Measurements from ENCODE around the gene NXPH4.

NXPH4 gene

DNA sequence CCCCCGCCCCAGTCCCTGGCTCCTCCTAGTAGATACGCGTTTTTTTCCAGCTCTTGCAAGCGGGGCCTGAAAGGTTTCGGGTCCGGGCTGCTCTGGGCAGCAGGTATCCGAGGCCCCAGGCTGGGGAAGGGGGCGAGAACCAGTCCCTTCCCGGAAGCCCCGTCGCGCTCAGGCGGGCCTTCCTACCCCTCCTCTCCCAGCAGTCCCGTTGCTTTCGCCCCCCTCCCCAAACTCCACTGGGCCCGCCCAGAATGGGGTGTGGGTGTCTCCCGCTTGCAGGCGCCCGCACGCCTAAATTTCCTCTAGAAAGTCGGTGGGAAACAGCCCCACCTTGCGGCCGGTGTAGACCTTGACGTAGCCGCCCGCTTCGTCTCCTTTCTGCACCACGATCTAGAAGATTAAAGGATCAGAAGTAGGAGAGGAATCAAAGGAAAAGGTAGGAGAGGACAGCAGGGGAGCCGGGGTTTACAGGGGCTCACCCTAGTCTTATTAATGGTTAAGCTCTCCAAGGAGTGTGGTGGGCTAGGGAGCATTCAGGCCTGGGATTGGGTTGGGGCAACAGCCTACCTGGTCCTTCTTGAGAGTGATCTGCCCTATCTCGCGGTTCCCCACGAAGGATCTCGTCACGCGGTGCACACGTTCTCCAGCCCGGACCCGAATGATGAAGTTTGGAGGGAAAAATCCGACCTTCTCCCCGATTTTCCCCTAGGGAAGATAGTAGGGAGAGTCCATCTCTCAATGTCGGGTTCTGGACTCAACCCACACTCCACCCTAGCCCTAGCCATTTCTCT lies 27.1 kb downstream of the NXPH4 start:
- peak; percentile 49 for DNase-seq (ENCODE audit: low read depth)

DNA sequence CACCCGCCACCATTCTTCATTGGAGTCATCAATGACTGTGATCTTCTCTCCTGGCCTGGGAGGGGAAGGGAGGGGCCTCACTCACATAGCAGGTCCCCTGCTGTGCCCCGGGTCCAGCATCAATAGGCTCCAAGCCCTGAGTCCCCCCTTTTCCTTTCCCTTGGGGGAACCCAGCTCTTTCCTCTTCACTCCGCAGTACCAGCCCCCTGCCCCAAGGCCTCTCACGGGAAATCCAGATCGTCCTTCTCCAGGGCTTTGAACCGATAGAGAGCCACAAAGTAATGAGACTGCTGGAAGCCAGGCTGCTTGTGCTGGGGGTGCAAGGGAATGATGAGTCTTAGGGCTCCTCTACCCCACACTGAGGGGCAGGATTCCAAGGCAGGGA lies 27.7 kb downstream of the NXPH4 start:
- DNase-seq (ENCODE audit: low read depth): no peak

- DNase-seq (ENCODE audit: low read depth): no peak
Observed at GRCh38 chr12:57247041-57247440, 30.4 kb downstream of the NXPH4 start.

DNA sequence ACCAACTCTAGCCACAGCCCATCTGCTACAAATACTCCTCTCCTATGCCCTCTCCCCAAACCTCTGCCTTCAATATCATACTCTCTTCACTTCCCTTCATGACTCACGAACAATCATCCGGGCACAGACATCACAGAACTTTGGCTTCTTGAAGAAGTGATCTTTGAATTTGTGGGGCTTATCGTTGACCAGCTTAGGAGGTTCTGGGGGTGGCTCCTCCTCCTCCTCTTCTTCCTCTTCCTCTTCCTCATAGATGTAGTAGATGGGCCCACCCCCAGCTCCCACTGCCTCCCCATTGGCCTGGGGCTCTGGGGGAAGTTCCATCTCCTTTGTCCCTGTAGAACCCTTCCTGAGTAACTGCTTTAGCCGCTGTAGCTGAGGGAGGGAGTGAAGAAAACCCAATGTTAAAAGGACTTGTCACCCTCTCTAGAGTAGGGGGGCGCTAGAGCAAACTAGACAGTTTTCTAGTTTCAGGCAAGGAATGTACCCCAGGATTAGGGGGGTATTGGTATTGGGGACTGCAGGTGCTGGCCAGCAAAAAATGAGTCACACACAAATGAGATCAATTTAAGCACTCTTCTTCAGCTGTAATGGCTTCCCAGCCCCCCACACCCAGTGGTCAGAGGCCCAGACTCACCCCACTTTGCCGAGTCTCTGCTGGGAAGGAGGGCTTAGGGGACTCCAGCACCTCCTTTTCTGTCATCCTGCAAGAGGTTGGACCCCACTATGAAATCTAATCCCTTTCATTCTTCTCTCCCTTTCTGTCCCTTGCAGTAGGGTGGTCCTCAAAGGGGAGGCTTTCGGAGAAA lies 32.5 kb downstream of the NXPH4 start:
- no peak for DNase-seq (ENCODE audit: low read depth)

DNA sequence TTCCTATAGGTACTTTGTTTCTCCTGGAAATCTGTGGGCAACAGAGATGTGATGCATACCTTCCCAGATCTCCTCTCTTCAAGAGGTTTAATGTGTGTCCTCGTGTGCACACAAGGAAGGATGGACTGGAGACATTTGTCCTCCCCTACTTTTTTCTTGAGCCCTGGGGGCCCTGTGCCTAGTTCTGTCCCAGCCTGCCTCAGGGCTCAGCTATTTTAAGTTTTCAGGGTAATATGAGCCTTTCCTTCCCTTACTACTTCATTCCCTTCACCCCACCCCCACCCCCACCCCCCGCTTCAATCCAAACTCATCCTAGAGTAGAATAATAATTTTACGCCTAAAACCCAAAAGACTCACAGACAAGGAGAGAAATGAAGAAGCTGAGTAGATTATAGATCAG lies 33.9 kb downstream of the NXPH4 start:
- no peak for DNase-seq (ENCODE audit: low read depth)

DNA sequence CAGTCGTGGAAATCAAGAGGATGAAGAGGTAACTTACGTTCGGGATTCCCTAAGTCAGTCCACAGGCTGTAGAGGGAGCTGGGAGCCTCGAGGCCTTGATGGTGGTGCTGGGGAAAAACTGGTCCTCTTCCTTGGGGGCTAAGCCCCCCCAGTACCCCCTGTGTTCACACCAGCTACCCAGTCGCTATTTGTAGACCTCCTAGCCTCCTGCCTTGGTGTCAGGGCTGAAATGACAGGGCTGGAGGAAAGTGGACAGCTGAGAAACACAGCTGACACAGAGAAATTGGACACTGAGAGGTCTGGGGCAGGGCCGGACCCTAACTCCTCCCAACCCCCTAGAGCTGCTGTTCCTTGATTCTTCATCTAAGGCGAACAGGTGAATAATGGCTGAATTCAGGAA lies 34.4 kb downstream of the NXPH4 start, which contains the start of gene STAC3:
TSS of gene STAC3 (minus strand) at position 232 of the 400 bp plus-strand sequence. CDS start 1,551 bp downstream, outside the sequence.
- DNase-seq (ENCODE audit: low read depth): no peak

GRCh38 chr12:57254506-57255280 lies 38.1 kb downstream of the NXPH4 start:
- DNase-seq (ENCODE audit: low read depth): no peak

DNA sequence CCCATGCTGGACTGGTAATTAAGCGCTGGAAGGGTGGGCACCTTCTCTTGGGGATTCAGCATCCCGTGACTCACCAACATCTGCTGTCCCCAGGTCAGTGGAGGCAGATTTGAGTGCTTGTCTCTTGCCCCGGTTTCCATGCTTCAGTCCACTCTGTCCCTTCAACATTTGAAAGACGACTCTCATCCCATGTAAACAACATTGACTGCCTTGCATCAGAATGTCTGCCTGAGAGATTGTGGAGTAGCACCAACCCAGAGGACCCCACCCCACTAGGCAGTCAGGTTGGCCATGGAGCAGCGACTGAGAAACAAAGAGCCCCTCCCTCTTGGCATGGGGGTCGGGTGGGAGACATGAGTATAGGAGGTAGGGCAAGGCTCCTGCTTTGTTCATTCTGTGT lies 39.3 kb downstream of the NXPH4 start:
- no peak for DNase-seq (ENCODE audit: low read depth)

- DNase-seq (ENCODE audit: low read depth): no peak
Observed at GRCh38 chr12:57258977-57259970, 42.7 kb downstream of the NXPH4 start.

DNA sequence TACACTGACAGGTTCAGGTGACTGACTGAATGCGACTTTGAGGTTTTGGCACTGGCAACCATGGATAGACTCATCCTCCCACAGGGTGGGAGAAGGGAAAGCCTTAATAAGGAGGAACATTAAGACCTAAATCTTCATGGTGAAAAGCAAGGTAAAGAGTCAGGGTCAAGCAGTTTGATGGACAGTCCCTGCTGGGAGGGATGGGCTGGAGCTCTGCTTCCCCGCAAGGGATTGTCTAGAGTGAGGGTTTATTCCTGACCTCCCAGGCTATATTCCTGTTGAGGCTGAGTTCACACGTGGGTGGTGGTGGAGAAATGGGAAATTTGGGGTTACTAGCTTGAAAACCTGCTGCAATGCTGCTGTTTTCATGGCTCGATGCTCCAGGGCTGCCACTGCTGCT lies 43.8 kb downstream of the NXPH4 start:
- no peak for DNase-seq (ENCODE audit: low read depth)

DNA sequence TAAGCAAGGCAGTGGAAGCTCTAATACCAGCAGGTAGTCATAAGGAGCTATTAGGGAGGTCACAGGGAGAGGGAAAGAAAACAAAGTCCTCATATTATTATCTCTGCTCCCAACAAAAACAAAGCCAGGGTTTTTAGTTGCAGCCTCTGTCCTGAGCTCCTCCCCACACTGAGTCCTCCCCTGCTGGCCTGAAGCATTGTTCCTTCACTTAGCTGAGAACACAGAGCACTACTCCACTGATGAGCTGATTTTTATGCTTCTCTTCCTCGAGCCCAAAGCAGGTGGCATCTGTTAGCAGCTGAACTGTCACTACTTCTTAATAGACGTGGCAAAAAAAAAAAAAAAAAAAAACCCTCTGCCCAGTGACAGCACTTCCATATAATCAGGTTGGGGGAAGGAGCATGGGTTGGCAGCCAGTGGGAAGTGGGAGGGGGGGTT lies 44.9 kb downstream of the NXPH4 start:
- no peak for DNase-seq (ENCODE audit: low read depth)

DNA sequence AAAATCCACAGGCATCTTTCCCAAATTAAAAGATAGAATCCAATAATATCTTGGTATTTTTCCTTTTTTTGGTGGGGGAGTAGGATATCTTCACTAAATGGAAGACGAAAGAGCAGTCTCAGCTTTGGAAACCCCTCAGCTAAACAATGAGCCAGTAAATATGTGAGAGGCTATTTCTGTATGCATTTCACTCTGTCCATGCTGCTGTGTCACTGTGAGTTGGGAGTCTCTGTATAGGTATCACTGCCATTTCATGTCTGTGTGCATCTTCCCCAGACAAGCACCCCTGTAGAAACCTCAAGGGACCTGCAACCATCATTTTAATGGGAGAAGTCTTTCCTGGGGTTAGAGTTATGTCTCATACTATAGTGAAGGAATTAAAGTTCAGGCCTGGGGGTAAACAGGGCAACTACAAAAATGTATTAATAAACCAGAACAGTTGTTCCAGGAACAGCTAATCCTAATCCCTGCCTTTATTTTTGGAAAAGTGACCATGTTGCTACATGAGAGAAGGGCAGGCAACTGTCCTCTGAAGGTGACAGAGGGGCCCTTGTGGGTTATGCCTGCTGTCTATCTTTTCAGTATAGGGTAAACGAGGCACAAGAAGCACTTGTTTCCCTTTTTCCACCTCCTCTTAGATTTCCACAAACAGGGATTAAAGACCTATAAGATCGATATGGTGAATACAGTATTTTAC lies 45.7 kb downstream of the NXPH4 start:
- DNase-seq (ENCODE audit: low read depth): no peak

- no peak for DNase-seq (ENCODE audit: low read depth)
Observed at GRCh38 chr12:57263096-57263495, 46.5 kb downstream of the NXPH4 start.

- DNase-seq (ENCODE audit: low read depth): no peak
Observed at GRCh38 chr12:57266681-57267080, 50.1 kb downstream of the NXPH4 start.

DNA sequence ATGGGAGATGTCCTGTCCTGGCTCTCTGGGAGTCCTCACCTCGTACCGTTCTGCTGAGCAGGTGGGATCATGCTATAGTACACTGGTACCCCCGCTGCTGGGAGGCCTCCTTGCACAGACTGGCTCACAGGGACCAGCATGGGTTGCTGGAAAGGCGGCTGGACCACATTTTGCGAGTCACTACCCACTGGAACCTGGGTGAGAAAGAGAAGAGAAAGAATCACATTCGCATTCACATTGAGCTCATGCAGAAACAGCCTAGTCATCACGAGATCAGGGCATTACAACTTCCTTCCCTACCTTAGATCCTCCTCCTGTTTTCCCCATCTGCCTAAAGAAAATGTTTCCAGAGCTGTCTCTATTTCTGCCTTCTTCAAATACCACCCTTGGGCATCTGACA lies 51.7 kb downstream of the NXPH4 start:
- peak; percentile 17 for DNase-seq (ENCODE audit: low read depth)

GRCh38 chr12:57270966-57271470 lies 54.4 kb downstream of the NXPH4 start:
- DNase-seq (ENCODE audit: low read depth): no peak

DNA sequence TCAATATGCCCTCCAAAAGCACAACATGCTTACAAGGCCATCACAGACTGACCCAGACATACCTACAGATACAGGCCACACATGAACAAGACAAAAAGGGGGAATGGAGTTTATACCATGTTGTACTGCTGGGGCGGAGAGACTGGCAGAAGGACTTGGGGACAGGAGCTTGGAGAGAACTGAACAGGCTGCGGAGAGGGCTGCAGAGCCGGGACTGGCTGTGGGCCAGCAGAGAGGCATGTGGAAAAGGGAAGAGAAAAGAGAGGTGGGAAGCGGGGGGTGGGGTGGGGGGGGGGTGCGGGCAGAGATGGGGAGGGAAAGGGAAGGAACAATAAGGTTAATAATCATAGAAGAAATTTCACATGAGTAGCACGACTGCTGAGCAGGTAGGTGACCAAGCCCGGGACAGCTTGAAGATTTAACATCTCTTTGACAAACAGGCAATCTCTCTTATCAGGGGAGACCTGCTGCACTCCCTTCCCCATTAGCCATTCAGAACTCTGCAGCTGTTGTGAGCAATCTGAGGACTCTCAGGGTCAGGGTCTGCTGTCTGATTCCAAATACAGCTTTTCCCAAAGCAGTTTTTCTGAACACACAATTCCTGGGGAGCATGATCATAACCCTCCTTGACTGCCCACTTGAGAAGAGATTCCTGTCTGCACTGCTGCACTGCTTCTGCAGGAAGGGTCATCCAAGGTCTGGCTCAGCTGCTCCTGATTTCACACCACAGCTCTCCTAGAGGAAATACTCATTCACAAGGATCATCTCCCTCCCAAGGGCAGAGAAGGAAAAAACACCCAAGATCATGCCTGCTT lies 56.0 kb downstream of the NXPH4 start:
- DNase-seq (ENCODE audit: low read depth): peak; percentile 9

- no peak for DNase-seq (ENCODE audit: low read depth)
Observed at GRCh38 chr12:57273516-57273915, 56.9 kb downstream of the NXPH4 start.
